Measurements from ENCODE around the gene TRAPPC11. TPM values are rescaled to one million over a fixed set of nuclear protein-coding genes. Genes with fewer than 3 reads are reported as not detected.
A peak's percentile ranks its signal among the peaks of the same experiment; 100 is the strongest.

TRAPPC11 gene
- total and polyA plus RNA-seq, 2 of the 13 experiments (the other 11 are each of a cell fraction or from before 2014, with no cell fraction given): 18.0 to 23.2 TPM

- TF ChIP-seq UBTF (CRISPR knock-in tag; IDR thresholded peaks at IDR 0.05) (peak; percentile 95), TFE3 (CRISPR knock-in tag; IDR thresholded peaks at IDR 0.05) (0 out of 2 replicates have a peak, but pooled peaks have one; percentile 36), SALL2 (CRISPR knock-in tag; IDR thresholded peaks at IDR 0.05) (peak; percentile 33; the same call in 1 of the 2 replicates), XBP1 (CRISPR knock-in tag; IDR thresholded peaks at IDR 0.05) (no peak), ZNF280B (CRISPR knock-in tag; IDR thresholded peaks at IDR 0.05; ENCODE audit: borderline replicate concordance) (peak; percentile 58; the same call in 1 of the 2 replicates), RXRB (CRISPR knock-in tag; IDR thresholded peaks at IDR 0.05; ENCODE audit: borderline replicate concordance) (no peak), ZFP36 (IDR thresholded peaks at IDR 0.05; ENCODE audit: borderline replicate concordance, low read depth, low read length, partially characterized antibody) (no peak), NFYB (CRISPR knock-in tag; IDR thresholded peaks at IDR 0.05) (peak; percentile 89), ELF3 (CRISPR knock-in tag; IDR thresholded peaks at IDR 0.05) (peak; percentile 40; the same call in 1 of the 2 replicates), KLF11 (CRISPR knock-in tag; IDR thresholded peaks at IDR 0.05) (no peak), ZSCAN29 (CRISPR knock-in tag; conservative IDR thresholded peaks at IDR 0.05) (no peak), XRCC5 (optimal IDR thresholded peaks at IDR 0.05; ENCODE audit: low read length) (peak; percentile 26), LBX2 (CRISPR knock-in tag; IDR thresholded peaks at IDR 0.05; ENCODE audit: borderline replicate concordance) (0 out of 2 replicates have a peak, but pooled peaks have one; percentile 50), ZC3H13 (CRISPR knock-in tag; IDR thresholded peaks at IDR 0.05) (peak; percentile 24; the same call in 1 of the 2 replicates), ZFP36L2 (CRISPR knock-in tag; IDR thresholded peaks at IDR 0.05) (no peak), GTF3A (CRISPR knock-in tag; conservative IDR thresholded peaks at IDR 0.05) (no peak), E2F5 (CRISPR knock-in tag; conservative IDR thresholded peaks at IDR 0.05) (no peak), ZNF235 (CRISPR knock-in tag; IDR thresholded peaks at IDR 0.05; ENCODE audit: borderline replicate concordance) (peak; percentile 58; the same call in 1 of the 2 replicates), ERF (CRISPR knock-in tag; IDR thresholded peaks at IDR 0.05) (peak; percentile 61), SOX6 (IDR thresholded peaks at IDR 0.05) (no peak), SOX6 (CRISPR knock-in tag; IDR thresholded peaks at IDR 0.05) (0 out of 2 replicates have a peak, but pooled peaks have one; percentile 35)
Observed at GRCh38 chr4:183659029-183659871, at the start of gene TRAPPC11, which contains the start of gene RWDD4 (continued).
